Measurements from ENCODE around the gene EEF1AKMT1. TPM values are rescaled to one million over a fixed set of nuclear protein-coding genes. Genes with fewer than 3 reads are reported as not detected.

Gene EEF1AKMT1
- total RNA-seq, 4 donors from 2014 or later = 5.9 to 8.5 (median 8.0) TPM

- H3K27ac ChIP-seq = peak overlapping the region; percentile 80 to 89 (median 88)
- in situ Hi-C loops (cut with MboI; ENCODE audit: low sequenced_read_pairs in 4 of 4) (loop anchor here in 1 of 4 donors (25.0 kb wide), 1 partner anchor 216 kb away; no protein-coding TSS in a partner anchor), intact Hi-C loops (cut with DNase I; ENCODE audit: low total_unique reads) (no loop called here)
- peak overlapping the region; percentile 34 to 60 (median 49) for H3K4me3 ChIP-seq
- H3K9me3 ChIP-seq = no peaks in the 10 kb centered on the region
- H3K27me3 ChIP-seq = no peaks in the 10 kb centered on the region
- peak; percentile 60 to 61 for DNase-seq
- H3K4me1 ChIP-seq = peaks cover 33 to 47% of the 10 kb centered on the region in 2 donors
- ATAC-seq = peak; percentile 9 to 13
- H3K36me3 ChIP-seq = no peaks in the 10 kb centered on the region
- TF ChIP-seq POLR2A (IDR thresholded peaks at IDR 0.05) = no peak
- no peak for TF ChIP-seq CTCF (IDR thresholded peaks at IDR 0.05 in 4 of 5, conservative IDR thresholded peaks at IDR 0.05 in 1 of 5)
Observed at GRCh38 chr13:20721454-20722357, 52.1 kb downstream of the EEF1AKMT1 start.

GRCh38 chr13:20721058-20721453 lies 52.7 kb downstream of the EEF1AKMT1 start:
- Histone ChIP-seq H3K4me3 (peak overlapping the region in 3 of 4 donors; percentile 38 to 60 (median 60)), H3K27ac (peak overlapping the region; percentile 80 to 89 (median 88)), H3K27me3 (no peaks in the 10 kb centered on the region), H3K36me3 (no peaks in the 10 kb centered on the region), H3K9me3 (no peaks in the 10 kb centered on the region), H3K4me1 (peaks cover 39 to 47% of the 10 kb centered on the region in 2 donors)
- ATAC-seq (no peak), DNase-seq (no peak)
- in situ Hi-C loops (cut with MboI; ENCODE audit: low sequenced_read_pairs in 4 of 4) (loop anchor here in 1 of 4 donors (25.0 kb wide), 1 partner anchor 216 kb away; no protein-coding TSS in a partner anchor), intact Hi-C loops (cut with DNase I; ENCODE audit: low total_unique reads) (no loop called here)
- TF ChIP-seq POLR2A (IDR thresholded peaks at IDR 0.05) = no peak
- TF ChIP-seq CTCF (IDR thresholded peaks at IDR 0.05 in 4 of 5, conservative IDR thresholded peaks at IDR 0.05 in 1 of 5) = no peak

- H3K27me3 ChIP-seq = no peaks in the 10 kb centered on the region
Observed at GRCh38 chr13:20720499-20720898, 53.3 kb downstream of the EEF1AKMT1 start.

DNA sequence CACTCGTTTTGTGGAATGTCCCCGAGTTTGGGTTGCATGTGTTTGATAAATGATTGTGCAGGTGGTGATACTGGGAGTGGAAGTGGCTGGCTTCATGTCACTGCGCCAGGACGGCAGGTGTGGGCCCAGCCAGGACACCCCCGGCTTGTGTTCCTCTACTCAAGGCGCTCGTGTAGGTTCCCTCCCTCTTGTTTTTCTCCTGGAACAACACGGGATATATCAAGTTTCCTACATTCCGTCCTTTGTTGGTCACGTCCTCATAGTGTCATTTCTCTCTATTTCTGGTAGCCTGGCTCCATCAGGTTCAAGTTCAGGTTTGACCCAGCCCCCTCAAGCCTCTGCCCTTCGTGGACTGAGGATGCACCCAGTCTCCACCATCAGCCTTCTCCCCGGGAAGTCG lies 54.0 kb downstream of the EEF1AKMT1 start:
- in situ Hi-C loops (cut with MboI; ENCODE audit: low sequenced_read_pairs in 4 of 4) (loop anchor here in 3 of 4 donors (5.0 to 25.0 kb wide), 3 partner anchors 108 to 218 kb away; no protein-coding TSS in a partner anchor), intact Hi-C loops (cut with DNase I; ENCODE audit: low total_unique reads) (loop anchor here (5.0 kb wide), 1 partner anchor 338 kb away; no protein-coding TSS in a partner anchor)
- Histone ChIP-seq H3K27ac (peak overlapping the region; percentile 80 to 89 (median 88)), H3K4me1 (peaks cover 49 to 52% of the 10 kb centered on the region in 2 donors), H3K27me3 (no peaks in the 10 kb centered on the region), H3K36me3 (no peaks in the 10 kb centered on the region), H3K4me3 (no peak overlapping the region), H3K9me3 (no peaks in the 10 kb centered on the region)
- peak; percentile 83 to 84 for DNase-seq
- peak; percentile 60 to 63 for ATAC-seq
- TF ChIP-seq POLR2A (IDR thresholded peaks at IDR 0.05) (peak; percentile 29 to 48), CTCF (IDR thresholded peaks at IDR 0.05 in 4 of 5, conservative IDR thresholded peaks at IDR 0.05 in 1 of 5) (no peak)

More at GRCh38 chr13:20720499-20720898, 53.3 kb downstream of the EEF1AKMT1 start:
- Histone ChIP-seq H3K4me1 (peaks cover 43 to 48% of the 10 kb centered on the region in 2 donors), H3K27ac (peak overlapping the region; percentile 80 to 89 (median 88)), H3K36me3 (no peaks in the 10 kb centered on the region), H3K9me3 (no peaks in the 10 kb centered on the region), H3K4me3 (no peak overlapping the region)
- no peak for DNase-seq
- TF ChIP-seq POLR2A (IDR thresholded peaks at IDR 0.05) = no peak
- no peak for TF ChIP-seq CTCF (IDR thresholded peaks at IDR 0.05 in 4 of 5, conservative IDR thresholded peaks at IDR 0.05 in 1 of 5)
- intact Hi-C loops (cut with DNase I; ENCODE audit: low total_unique reads) (no loop called here), in situ Hi-C loops (cut with MboI; ENCODE audit: low sequenced_read_pairs in 4 of 4) (loop anchor here in 1 of 4 donors (25.0 kb wide), 1 partner anchor 217 kb away; no protein-coding TSS in a partner anchor)
- ATAC-seq = no peak
